HK-2 (cell line): ENCODE data around the gene NFATC1.
A peak's percentile ranks its signal among the peaks of the same experiment; 100 is the strongest.

Source experiments
- DNase-seq: peaks from one replicate; pipeline ENCODE4 v3.0.0-alpha.2; 2018; ENCODE audit not compliant: unreplicated experiment

Gene NFATC1

GRCh38 chr18:79572093-79572780, 176.5 kb downstream of the NFATC1 start:
- DNase-seq, result no peak

GRCh38 chr18:79572848-79573451, 177.2 kb downstream of the NFATC1 start:
- DNase-seq, result no peak

- no peak for DNase-seq
Measured at GRCh38 chr18:79573921-79574491, 178.3 kb downstream of the NFATC1 start.

- no peak for DNase-seq
Measured at GRCh38 chr18:79574938-79575525, 179.3 kb downstream of the NFATC1 start.

GRCh38 chr18:79575891-79576685, 180.4 kb downstream of the NFATC1 start:
- no peak for DNase-seq

GRCh38 chr18:79576686-79577351, 181.1 kb downstream of the NFATC1 start:
- DNase-seq, result no peak

- DNase-seq, result peak; percentile 17
Measured at GRCh38 chr18:79577451-79578395, 182.0 kb downstream of the NFATC1 start.

- no peak for DNase-seq
Measured at GRCh38 chr18:79578396-79579260, 182.9 kb downstream of the NFATC1 start.
